ENCODE data around the gene ODF4. TPM values are rescaled to one million over a fixed set of nuclear protein-coding genes. Genes with fewer than 3 reads are reported as not detected.
"Not testable (repeated sequence)": the region's sequence is repeated elsewhere in the genome, so short reads cannot be mapped to it uniquely, and the experiment has no call there.

Gene ODF4
- total RNA-seq, 1 experiment from 2014 or later, result not detected

GRCh38 chr17:8392674-8393469 lies 53.2 kb downstream of the ODF4 start:
- POLR2A ChIA-PET (ENCODE audit: unreplicated experiment), result no interaction called here

GRCh38 chr17:8393470-8394231 lies 54.0 kb downstream of the ODF4 start:
- no peaks in the 10 kb centered on the region for H3K9me2 ChIP-seq (replicated peaks; ENCODE audit: low read length)
- no peak overlapping the region for H3K9ac ChIP-seq (ENCODE audit: low read length)
- ATAC-seq, result peak; percentile 88
- TF ChIP-seq EZH2phosphoT487 (IDR thresholded peaks at IDR 0.05; ENCODE audit: borderline replicate concordance, low read length) (no peak), CTCF (conservative IDR thresholded peaks at IDR 0.05; ENCODE audit: low read depth, low read length) (no peak), EZH2 (IDR thresholded peaks at IDR 0.05; ENCODE audit: low read length, unreplicated experiment) (no peak)
- H3K27me3 ChIP-seq (ENCODE audit: low read length), result no peaks in the 10 kb centered on the region
- intact Hi-C loops (cut with micrococcal nuclease), result no loop called here
- peak overlapping the region; percentile 26; the same call in 1 of the 2 replicates for H3K4me2 ChIP-seq (ENCODE audit: low read length)
- no peaks in the 10 kb centered on the region for H3F3A ChIP-seq (ENCODE audit: low read length, unreplicated experiment)
- H3K4me1 ChIP-seq (ENCODE audit: insufficient read depth, low read length), result peaks cover 11% of the 10 kb centered on the region
- H4K20me1 ChIP-seq (ENCODE audit: low read length), result no peaks in the 10 kb centered on the region
- H3K4me3 ChIP-seq (ENCODE audit: low read length), result no peak overlapping the region
- H3K9me3 ChIP-seq (ENCODE audit: low read length), result no peaks in the 10 kb centered on the region
- H3K79me2 ChIP-seq (ENCODE audit: low read length), result no peaks in the 10 kb centered on the region
- CTCF ChIA-PET, result no interaction called here
- BruUV-seq (replicated peaks), result no TSS peak
- H3K36me3 ChIP-seq (ENCODE audit: low read depth, low read length), result no peaks in the 10 kb centered on the region
- peak overlapping the region; percentile 64 for H2AFZ ChIP-seq (ENCODE audit: low read length)
- DNase-seq, result peak; percentile 67
- peak overlapping the region; percentile 49 for H3K27ac ChIP-seq (ENCODE audit: low read length)
- POLR2A ChIA-PET (ENCODE audit: unreplicated experiment), result no interaction called here

More at GRCh38 chr17:8392674-8393469, 53.2 kb downstream of the ODF4 start:
- Histone ChIP-seq H3K9ac (ENCODE audit: low read length) (no peak overlapping the region), H3K4me2 (ENCODE audit: low read length) (no peak overlapping the region), H3K4me1 (ENCODE audit: insufficient read depth, low read length) (peaks cover 11% of the 10 kb centered on the region), H3K9me2 (replicated peaks; ENCODE audit: low read length) (no peaks in the 10 kb centered on the region), H3K9me3 (ENCODE audit: low read length) (no peaks in the 10 kb centered on the region), H3F3A (ENCODE audit: low read length, unreplicated experiment) (no peaks in the 10 kb centered on the region), H3K36me3 (ENCODE audit: low read depth, low read length) (no peaks in the 10 kb centered on the region), H2AFZ (ENCODE audit: low read length) (no peak overlapping the region), H3K27me3 (ENCODE audit: low read length) (no peaks in the 10 kb centered on the region), H3K79me2 (ENCODE audit: low read length) (no peaks in the 10 kb centered on the region), H3K27ac (ENCODE audit: low read length) (peak overlapping the region; percentile 49), H4K20me1 (ENCODE audit: low read length) (no peaks in the 10 kb centered on the region), H3K4me3 (ENCODE audit: low read length) (no peak overlapping the region)
- no peak for ATAC-seq
- TF ChIP-seq EZH2phosphoT487 (IDR thresholded peaks at IDR 0.05; ENCODE audit: borderline replicate concordance, low read length) (no peak), EZH2 (IDR thresholded peaks at IDR 0.05; ENCODE audit: low read length, unreplicated experiment) (no peak), CTCF (conservative IDR thresholded peaks at IDR 0.05; ENCODE audit: low read depth, low read length) (no peak)
- CTCF ChIA-PET, result interaction anchor here (0.5 kb wide), 1 partner anchor 16 kb away, joined by 8 read pairs; no protein-coding TSS in a partner anchor
- no peak for DNase-seq
- no TSS peak for BruUV-seq (replicated peaks)
- intact Hi-C loops (cut with micrococcal nuclease), result no loop called here

- H3K9me2 ChIP-seq (replicated peaks; ENCODE audit: low read length); DNase-seq; H3K9me3 ChIP-seq (ENCODE audit: low read length); H2AFZ ChIP-seq (ENCODE audit: low read length); H3K9ac ChIP-seq (ENCODE audit: low read length); H3K27ac ChIP-seq (ENCODE audit: low read length); H3K79me2 ChIP-seq (ENCODE audit: low read length); H3K4me3 ChIP-seq (ENCODE audit: low read length); CTCF ChIA-PET; H3F3A ChIP-seq (ENCODE audit: low read length, unreplicated experiment); BruUV-seq (replicated peaks); H4K20me1 ChIP-seq (ENCODE audit: low read length); H3K4me2 ChIP-seq (ENCODE audit: low read length); intact Hi-C loops (cut with micrococcal nuclease); ATAC-seq; POLR2A ChIA-PET (ENCODE audit: unreplicated experiment); H3K36me3 ChIP-seq (ENCODE audit: low read depth, low read length); H3K27me3 ChIP-seq (ENCODE audit: low read length): not testable (repeated sequence)
- peaks cover 11% of the 10 kb centered on the region for H3K4me1 ChIP-seq (ENCODE audit: insufficient read depth, low read length)
Measured at GRCh38 chr17:8394497-8394896, 54.9 kb downstream of the ODF4 start.

Other genes starting within 250 kb of the ODF4 start
- 1.4 and 3.6 TPM in 2 replicates for gene ALOXE3, start 221.3 kb upstream of the ODF4 start, total RNA-seq (2014; rRNA removed)
- 2.9 TPM in 1 of 2 replicates, not detected in the other for gene HES7, start 215.7 kb upstream of the ODF4 start, total RNA-seq (2014; rRNA removed)
- 25.0 and 47.2 TPM in 2 replicates for gene PER1, start 187.4 kb upstream of the ODF4 start, total RNA-seq (2014; rRNA removed)
- gene VAMP2, start 176.9 kb upstream of the ODF4 start, total RNA-seq (2014; rRNA removed), result 5.0 and 18.0 TPM in 2 replicates
- gene TMEM107, start 163.5 kb upstream of the ODF4 start, total RNA-seq (2014; rRNA removed), result 19.0 and 26.6 TPM in 2 replicates
- gene BORCS6, start 149.7 kb upstream of the ODF4 start, total RNA-seq (2014; rRNA removed), result 5.9 and 7.3 TPM in 2 replicates
- gene AURKB, start 129.3 kb upstream of the ODF4 start, total RNA-seq (2014; rRNA removed), result 72.3 and 82.9 TPM in 2 replicates
- gene CTC1, start 91.8 kb upstream of the ODF4 start, total RNA-seq (2014; rRNA removed), result 7.8 and 8.4 TPM in 2 replicates
- gene PFAS, start 90.6 kb upstream of the ODF4 start, total RNA-seq (2014; rRNA removed), result 29.0 and 59.6 TPM in 2 replicates
- gene RANGRF, start 51.2 kb upstream of the ODF4 start, total RNA-seq (2014; rRNA removed), result 18.0 and 22.8 TPM in 2 replicates
- gene SLC25A35, start 44.4 kb upstream of the ODF4 start, total RNA-seq (2014; rRNA removed), result 1.6 and 2.3 TPM in 2 replicates
- not detected in 2 replicates for gene ARHGEF15, start 29.6 kb upstream of the ODF4 start, total RNA-seq (2014; rRNA removed)
- 1,030 and 1,369 TPM in 2 replicates for gene RPL26, start 43.4 kb downstream of the ODF4 start, total RNA-seq (2014; rRNA removed)
- gene RNF222, start 58.0 kb downstream of the ODF4 start, total RNA-seq (2014; rRNA removed), result 0.07 TPM in 1 of 2 replicates, not detected in the other
- 32.7 and 46.7 TPM in 2 replicates for gene NDEL1, start 96.0 kb downstream of the ODF4 start, total RNA-seq (2014; rRNA removed)